Mesenchymal stem cell (in vitro differentiated cells and primary cell): ENCODE data around the gene ZNF574.

Source experiments
- DNase-seq: peaks from one replicate; pipeline ENCODE4 v3.0.0-alpha.2; 2013
- H2AFZ ChIP-seq: one replicate; pipeline ENCODE4 v1.6.1; 2013; ENCODE audit warnings: low read depth, mild to moderate bottlenecking, control low read depth, inconsistent platforms, low read length, moderate library complexity
- H2AK5ac ChIP-seq: 2 replicates; pipeline ENCODE4 v1.6.1; 2013; ENCODE audit warnings: low read length, moderate library complexity, mild to moderate bottlenecking, inconsistent platforms; ENCODE audit not compliant: severe bottlenecking
- H2BK120ac ChIP-seq: one replicate; pipeline ENCODE4 v1.6.1; 2013; ENCODE audit warnings: low read depth, mild to moderate bottlenecking, inconsistent platforms, low read length, moderate library complexity
- H2BK12ac ChIP-seq, 2 experiments: one replicate each; pipeline ENCODE4 v1.6.1; 2013; ENCODE audit warnings: inconsistent platforms in 2 of 2, low read length in 2 of 2, mild to moderate bottlenecking in 2 of 2, moderate library complexity in 2 of 2, control low read depth in 1 of 2
- H2BK15ac ChIP-seq: one replicate; pipeline ENCODE4 v1.6.1; 2013; ENCODE audit warnings: mild to moderate bottlenecking, low read depth, inconsistent platforms; ENCODE audit not compliant: poor library complexity, severe bottlenecking
- H2BK5ac ChIP-seq: 2 replicates; pipeline ENCODE4 v1.6.1; 2013; ENCODE audit warnings: low read depth, mild to moderate bottlenecking, low read length, control low read depth, inconsistent platforms; ENCODE audit not compliant: poor library complexity, severe bottlenecking
- H3K14ac ChIP-seq, 2 experiments: one replicate each; pipeline ENCODE4 v1.6.1; 2013; ENCODE audit warnings: inconsistent platforms in 2 of 2, low read length in 2 of 2, control low read depth in 1 of 2, mild to moderate bottlenecking in 1 of 2, moderate library complexity in 1 of 2
- H3K18ac ChIP-seq, 2 experiments: one replicate each; pipeline ENCODE4 v1.6.1; 2013; ENCODE audit warnings: inconsistent platforms in 2 of 2, low read length in 2 of 2, control low read depth in 1 of 2, low read depth in 1 of 2, mild to moderate bottlenecking in 1 of 2
- H3K23ac ChIP-seq, 2 experiments: one replicate each; pipeline ENCODE4 v1.6.1; 2013; ENCODE audit warnings: inconsistent platforms in 2 of 2, low read length in 2 of 2, mild to moderate bottlenecking in 2 of 2, moderate library complexity in 2 of 2, control low read depth in 1 of 2
- H3K27ac ChIP-seq: 2 replicates; pipeline ENCODE4 v1.5.1; 2013; ENCODE audit warnings: mild to moderate bottlenecking, moderate library complexity, low read length, control low read depth, inconsistent platforms; ENCODE audit not compliant: poor library complexity, severe bottlenecking
- H3K27me3 ChIP-seq, 2 experiments: 2 replicates each; pipeline versions ENCODE4 v1.6.1 to v1.7.0; 2013; ENCODE audit warnings: low read length in 2 of 2, mild to moderate bottlenecking in 2 of 2, moderate library complexity in 2 of 2, control low read depth in 1 of 2, inconsistent platforms in 1 of 2; ENCODE audit not compliant: control insufficient read depth in 1 of 2, insufficient read depth in 1 of 2
- H3K36me3 ChIP-seq, 2 experiments: 2 replicates each; pipeline versions ENCODE4 v1.6.1 to v1.7.0; 2013; ENCODE audit warnings: low read length in 2 of 2, control low read depth in 1 of 2, inconsistent platforms in 1 of 2, low read depth in 1 of 2, mild to moderate bottlenecking in 1 of 2; ENCODE audit not compliant: insufficient read depth in 2 of 2, control insufficient read depth in 1 of 2
- H3K4ac ChIP-seq, 2 experiments: one replicate each; pipeline ENCODE4 v1.6.1; 2013; ENCODE audit warnings: inconsistent platforms in 2 of 2, low read length in 2 of 2, mild to moderate bottlenecking in 2 of 2, moderate library complexity in 2 of 2, control low read depth in 1 of 2, low read depth in 1 of 2
- H3K4me1 ChIP-seq: 2 replicates; pipeline ENCODE4 v1.6.1; 2013; ENCODE audit warnings: low read depth, low read length, control low read depth; ENCODE audit not compliant: control insufficient read depth, insufficient read depth
- H3K4me2 ChIP-seq: 2 replicates; pipeline ENCODE4 v1.6.1; 2013; ENCODE audit warnings: low read length, mild to moderate bottlenecking, inconsistent platforms; ENCODE audit not compliant: poor library complexity, severe bottlenecking
- H3K4me3 ChIP-seq, 2 experiments: 2 replicates each; pipeline versions ENCODE4 v1.5.1 to v1.7.0; 2013; ENCODE audit warnings: low read length in 2 of 2, mild to moderate bottlenecking in 2 of 2, control low read depth in 1 of 2, low read depth in 1 of 2; ENCODE audit not compliant: insufficient read depth in 1 of 2
- H3K79me1 ChIP-seq: replicated peaks from 2 replicates; pipeline ENCODE4 v1.6.1; 2013; ENCODE audit warnings: mild to moderate bottlenecking, control low read depth, low read length, inconsistent platforms; ENCODE audit not compliant: poor library complexity, severe bottlenecking
- H3K9ac ChIP-seq: 2 replicates; pipeline ENCODE4 v1.7.0; 2013; ENCODE audit warnings: mild to moderate bottlenecking, low read length, moderate library complexity
- H3K9me3 ChIP-seq: 2 replicates; pipeline ENCODE4 v1.7.0; 2013; ENCODE audit warnings: mild to moderate bottlenecking, low read length; ENCODE audit not compliant: control insufficient read depth
- H4K8ac ChIP-seq: one replicate; pipeline ENCODE4 v1.6.1; 2013; ENCODE audit warnings: inconsistent platforms, mild to moderate bottlenecking, low read length, moderate library complexity
- H4K91ac ChIP-seq: one replicate; pipeline ENCODE4 v1.6.1; 2013; ENCODE audit warnings: mild to moderate bottlenecking, low read length, inconsistent platforms
- WGBS: methylation state at CpG from one replicate; pipeline ENCODE4 v1.1.7; 2013; ENCODE audit warnings: mixed read lengths; 5-methylcytosine and 5-hydroxymethylcytosine counted together

ZNF574 gene

DNA sequence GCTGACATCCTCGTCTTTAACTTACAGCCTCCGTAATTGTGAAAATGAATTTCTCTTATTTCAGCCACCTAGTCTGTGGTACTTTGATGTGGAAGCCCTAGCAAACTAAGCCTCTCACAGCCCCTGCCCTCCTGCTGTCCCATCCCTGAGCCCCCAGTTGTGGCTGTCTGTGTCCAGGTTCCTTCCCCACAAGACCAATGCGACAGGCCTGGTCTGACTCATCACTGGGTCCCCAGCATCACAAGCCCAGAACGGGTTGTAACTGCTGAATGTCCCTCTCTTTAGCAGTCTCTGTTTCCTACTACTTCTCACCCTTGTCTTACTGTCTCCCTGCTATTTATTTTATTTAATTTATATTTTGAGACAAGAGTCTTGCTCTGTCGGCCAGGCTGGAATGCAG is 50.6 kb downstream of the ZNF574 start:
- Histone ChIP-seq H3K79me1 (peaks cover 3% of the 10 kb centered on the region), H4K91ac (no peak overlapping the region), H2BK15ac (no peak overlapping the region), H3K9ac (no peak overlapping the region), H2BK12ac (no peak overlapping the region), H4K8ac (no peak overlapping the region), H2AK5ac (no peak overlapping the region), H3K23ac (no peak overlapping the region), H3K14ac (no peak overlapping the region), H3K36me3 (peaks cover 0 to 3% of the 10 kb centered on the region in 2 experiments), H3K4me1 (peaks cover 33% of the 10 kb centered on the region), H3K18ac (no peak overlapping the region), H3K9me3 (no peaks in the 10 kb centered on the region), H3K27me3 (no peaks in the 10 kb centered on the region), H3K4me2 (no peak overlapping the region), H2BK120ac (no peak overlapping the region), H3K27ac (no peak overlapping the region), H2AFZ (no peak overlapping the region), H3K4me3 (no peak overlapping the region), H3K4ac (no peak overlapping the region), H2BK5ac (no peak overlapping the region)
- DNase-seq = no peak
- 91% methylated on average over 4 of the region's 5 CpGs for WGBS

DNA sequence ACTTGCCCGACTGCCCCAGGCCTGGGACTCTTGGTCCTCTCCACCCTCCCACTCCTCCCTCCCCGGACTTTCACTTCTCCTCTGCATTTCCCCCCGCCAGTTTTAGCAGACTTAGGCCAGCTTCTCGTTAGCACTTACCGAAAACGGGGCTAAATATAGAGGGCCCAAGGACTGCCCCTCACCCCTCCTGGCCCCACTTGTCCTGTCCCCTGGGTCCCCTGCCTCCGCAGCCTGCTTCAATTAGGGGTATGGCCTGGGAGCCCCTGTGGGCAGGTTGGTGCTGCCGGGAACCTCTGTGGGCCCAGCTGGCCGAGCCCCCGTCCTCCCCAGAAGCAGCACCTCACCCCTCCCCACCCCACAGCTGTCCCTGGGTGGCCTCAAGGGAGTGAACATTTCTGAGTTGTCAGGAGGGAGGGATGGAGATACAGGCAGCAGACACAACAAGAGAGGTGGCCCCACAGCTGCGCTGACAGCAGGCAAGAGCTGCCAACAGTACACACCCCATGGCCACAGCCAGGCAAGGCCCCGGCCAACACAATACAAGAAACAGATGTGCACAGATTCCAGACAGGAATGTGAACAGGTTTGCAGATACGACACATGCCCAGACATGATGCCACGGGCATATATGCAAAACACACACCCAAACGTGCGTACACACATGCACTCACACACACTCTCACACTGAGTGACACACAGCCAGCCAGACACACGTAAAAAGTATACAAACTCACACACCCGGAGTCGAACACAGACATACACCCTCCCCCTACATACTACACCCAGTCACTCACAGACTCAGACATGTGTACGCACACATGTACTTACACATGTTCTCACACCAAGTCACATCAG is 53.7 kb downstream of the ZNF574 start:
- peak overlapping the region in 1 of 2 experiments; percentile 66 for H3K4me3 ChIP-seq
- H2BK5ac ChIP-seq = no peak overlapping the region
- peak overlapping the region; percentile 15 for H2BK15ac ChIP-seq
- H3K27me3 ChIP-seq = no peaks in the 10 kb centered on the region
- peaks cover 2% of the 10 kb centered on the region for H3K79me1 ChIP-seq
- H2BK120ac ChIP-seq = no peak overlapping the region
- WGBS = 71% methylated on average over 16 of the region's 20 CpGs
- peak overlapping the region in 1 of 2 experiments; percentile 19 for H3K4ac ChIP-seq
- H2AK5ac ChIP-seq = peak overlapping the region; percentile 31
- H4K8ac ChIP-seq = peak overlapping the region; percentile 32
- H3K36me3 ChIP-seq = peaks cover 0 to under 1% of the 10 kb centered on the region in 2 experiments
- peak overlapping the region; percentile 55 for H3K9ac ChIP-seq
- peak overlapping the region in 1 of 2 experiments; percentile 49 for H3K18ac ChIP-seq
- H2BK12ac ChIP-seq = peak overlapping the region in 1 of 2 experiments; percentile 67
- peak overlapping the region in 1 of 2 experiments; percentile 18 for H3K23ac ChIP-seq
- H4K91ac ChIP-seq = peak overlapping the region; percentile 40
- no peak overlapping the region for H3K4me2 ChIP-seq
- no peak overlapping the region for H3K27ac ChIP-seq
- no peak for DNase-seq
- no peaks in the 10 kb centered on the region for H3K9me3 ChIP-seq
- H3K14ac ChIP-seq = peak overlapping the region in 1 of 2 experiments; percentile 72
- H3K4me1 ChIP-seq = peaks cover 36% of the 10 kb centered on the region
- H2AFZ ChIP-seq = peak overlapping the region; percentile 14

GRCh38 chr19:42130254-42130573 is 54.2 kb downstream of the ZNF574 start:
- H3K36me3 ChIP-seq = no peaks in the 10 kb centered on the region
- DNase-seq = no peak
- H3K4me3 ChIP-seq = peak overlapping the region in 1 of 2 experiments; percentile 66
- H3K4me2 ChIP-seq = no peak overlapping the region
- H3K4me1 ChIP-seq = peaks cover 36% of the 10 kb centered on the region
- peak overlapping the region; percentile 25 for H4K91ac ChIP-seq
- peak overlapping the region in 1 of 2 experiments; percentile 67 for H2BK12ac ChIP-seq
- H2BK120ac ChIP-seq = no peak overlapping the region
- no peaks in the 10 kb centered on the region for H3K27me3 ChIP-seq
- H3K14ac ChIP-seq = no peak overlapping the region
- no peak overlapping the region for H3K18ac ChIP-seq
- H3K9ac ChIP-seq = peak overlapping the region; percentile 55
- H2BK15ac ChIP-seq = no peak overlapping the region
- H3K9me3 ChIP-seq = no peaks in the 10 kb centered on the region
- no peak overlapping the region for H3K27ac ChIP-seq
- no peak overlapping the region for H4K8ac ChIP-seq
- H3K4ac ChIP-seq = no peak overlapping the region
- H2AK5ac ChIP-seq = no peak overlapping the region
- H2BK5ac ChIP-seq = no peak overlapping the region
- H3K23ac ChIP-seq = no peak overlapping the region
- peaks cover 2% of the 10 kb centered on the region for H3K79me1 ChIP-seq
- no peak overlapping the region for H2AFZ ChIP-seq
